OCI-LY3 (cell line): Measurements from ENCODE around the gene ATRN.

ENCODE experiments used
- EZH2phosphoT487 ChIP-seq: fragments of 200-600 bp; shearing (Covaris generic); IDR thresholded peaks from 2 replicates; pipeline ENCODE4 v1.6.1; 2018; ENCODE audit warnings: antibody characterized with exemption, mixed run types, low read depth
- TF ChIP-seq, protein P1 (sequence below): fragments of 200-600, 300-600 bp; sonication (generic); IDR thresholded peaks from 2 replicates; pipeline ENCODE4 v1.5.1; 2014; ENCODE audit warnings: antibody characterized with exemption, low read length, low read depth

DNA sequence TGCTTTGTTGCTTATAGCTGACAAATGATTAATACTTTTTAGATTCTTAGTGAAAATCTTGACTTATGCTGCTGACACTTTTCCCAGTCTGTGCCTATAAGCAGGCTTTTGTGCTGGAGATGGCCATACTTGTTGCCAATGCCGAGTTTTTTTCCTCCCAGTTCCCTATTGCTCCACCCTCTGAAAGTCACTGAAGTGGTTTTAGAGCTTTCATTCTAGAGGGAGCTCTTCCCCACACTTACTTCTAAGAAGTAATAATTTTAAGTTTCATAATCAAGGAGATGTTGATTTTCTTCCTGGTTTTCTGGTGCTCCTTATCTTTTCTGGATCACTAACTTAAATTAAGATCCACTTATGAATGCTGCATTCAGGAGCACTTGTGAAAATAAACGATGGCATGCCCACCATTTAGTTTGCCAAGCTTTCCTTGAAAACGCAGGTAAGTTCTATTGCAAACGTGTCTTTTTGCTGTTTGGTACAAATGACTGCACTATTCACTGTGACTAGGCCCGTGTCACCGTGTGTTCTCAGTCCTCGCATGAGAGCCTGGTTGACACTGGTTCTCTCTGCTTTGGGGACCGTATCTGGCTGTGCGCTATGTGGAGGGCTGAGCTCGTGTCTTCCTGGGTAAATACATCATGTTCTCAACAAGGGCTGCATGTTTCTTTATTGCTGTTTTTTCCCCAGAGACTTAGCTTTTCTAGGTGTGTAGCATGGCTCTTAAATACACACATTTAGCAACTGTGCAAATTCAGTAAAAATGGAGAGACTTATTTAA, 142.2 kb downstream of the ATRN start:
- TF ChIP-seq, protein P1, sequence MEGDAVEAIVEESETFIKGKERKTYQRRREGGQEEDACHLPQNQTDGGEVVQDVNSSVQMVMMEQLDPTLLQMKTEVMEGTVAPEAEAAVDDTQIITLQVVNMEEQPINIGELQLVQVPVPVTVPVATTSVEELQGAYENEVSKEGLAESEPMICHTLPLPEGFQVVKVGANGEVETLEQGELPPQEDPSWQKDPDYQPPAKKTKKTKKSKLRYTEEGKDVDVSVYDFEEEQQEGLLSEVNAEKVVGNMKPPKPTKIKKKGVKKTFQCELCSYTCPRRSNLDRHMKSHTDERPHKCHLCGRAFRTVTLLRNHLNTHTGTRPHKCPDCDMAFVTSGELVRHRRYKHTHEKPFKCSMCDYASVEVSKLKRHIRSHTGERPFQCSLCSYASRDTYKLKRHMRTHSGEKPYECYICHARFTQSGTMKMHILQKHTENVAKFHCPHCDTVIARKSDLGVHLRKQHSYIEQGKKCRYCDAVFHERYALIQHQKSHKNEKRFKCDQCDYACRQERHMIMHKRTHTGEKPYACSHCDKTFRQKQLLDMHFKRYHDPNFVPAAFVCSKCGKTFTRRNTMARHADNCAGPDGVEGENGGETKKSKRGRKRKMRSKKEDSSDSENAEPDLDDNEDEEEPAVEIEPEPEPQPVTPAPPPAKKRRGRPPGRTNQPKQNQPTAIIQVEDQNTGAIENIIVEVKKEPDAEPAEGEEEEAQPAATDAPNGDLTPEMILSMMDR, result peak; percentile 45
- TF ChIP-seq EZH2phosphoT487, result no peak
